Measurements from ENCODE around the gene VASP. TPM values are rescaled to one million over a fixed set of nuclear protein-coding genes. Genes with fewer than 3 reads are reported as not detected.

Gene VASP
- total and polyA plus RNA-seq, 2 donors: 61.2 to 138 TPM

DNA sequence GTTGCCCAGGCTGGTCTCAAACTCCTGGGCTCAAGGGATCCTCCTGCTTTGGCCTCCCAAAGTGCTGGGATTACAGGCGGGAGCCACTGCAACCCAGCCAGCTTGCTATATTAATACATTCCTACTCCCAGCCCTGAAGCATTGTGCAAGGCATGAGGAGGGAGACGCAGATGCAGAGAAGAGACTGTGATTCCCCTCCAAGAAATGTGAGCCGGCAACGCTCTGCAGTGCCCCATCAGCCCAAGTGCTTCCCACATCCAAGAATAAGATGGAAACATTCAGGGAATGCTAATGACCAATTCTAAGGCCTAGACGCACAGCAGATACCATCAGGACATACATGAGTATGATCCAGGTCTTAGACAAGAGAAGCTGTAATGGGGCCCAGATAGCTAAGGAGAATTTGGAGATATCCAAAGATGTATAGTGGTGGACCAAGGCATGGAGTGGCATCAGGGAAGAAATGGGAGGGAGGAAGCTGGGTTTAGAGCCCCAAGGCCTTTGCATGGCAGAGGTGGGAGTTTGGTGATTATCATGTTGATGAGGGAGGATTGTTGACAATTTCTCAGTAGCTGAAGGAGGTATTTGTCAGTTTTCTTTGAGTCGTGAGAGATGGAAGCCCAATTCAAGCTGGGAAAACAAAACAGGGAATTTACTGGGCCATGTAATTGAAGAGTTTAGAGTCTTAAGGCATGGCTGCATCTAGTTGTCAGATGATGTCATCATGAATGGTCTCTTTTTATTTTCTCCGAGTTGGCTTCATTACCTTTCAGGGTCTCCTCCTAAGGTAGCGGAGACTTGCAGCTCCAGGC is 6.2 kb upstream of the VASP start:
- 94% methylated on average over 8 of the region's 8 CpGs for WGBS
- no peak overlapping the region for H3K27ac ChIP-seq (ENCODE audit: low read depth in 1 of 2, low read length in 1 of 2)
- no peaks in the 10 kb centered on the region for H3K36me3 ChIP-seq (ENCODE audit: control insufficient read depth in 2 of 2, insufficient read depth in 2 of 2, low read length in 1 of 2)
- H3K4me3 ChIP-seq (ENCODE audit: low read length in 2 of 2): no peak overlapping the region
- H3K27me3 ChIP-seq (ENCODE audit: control insufficient read depth in 2 of 2, insufficient read depth in 1 of 2, low read length in 1 of 2): peaks cover 18 to 43% of the 10 kb centered on the region in 2 donors
- DNase-seq (ENCODE audit: low read depth in 6 of 9, low spot score in 9 of 9): no peak
- H3K9me3 ChIP-seq (ENCODE audit: control insufficient read depth in 2 of 2, insufficient read depth in 1 of 2, low read length in 1 of 2): peaks cover 0 to 12% of the 10 kb centered on the region in 2 donors
- peaks cover 15 to 45% of the 10 kb centered on the region in 2 donors for H3K4me1 ChIP-seq (ENCODE audit: control insufficient read depth in 2 of 2, insufficient read depth in 2 of 2, low read length in 2 of 2)

DNA sequence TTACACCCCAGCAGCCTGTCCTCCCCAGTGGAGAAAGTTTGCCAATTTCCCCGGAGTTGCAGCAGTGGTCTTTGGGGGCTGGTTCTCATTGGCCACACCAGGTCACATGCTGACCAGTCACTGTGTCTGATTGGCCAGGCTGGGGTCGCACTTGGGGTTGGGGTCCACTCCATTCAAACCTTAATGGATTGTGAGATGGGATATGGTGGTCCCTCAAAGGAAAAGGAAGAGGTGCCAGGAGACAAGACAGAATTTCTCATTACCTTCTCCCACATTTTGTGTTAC is 5.6 kb upstream of the VASP start:
- no peak for DNase-seq (ENCODE audit: low read depth in 6 of 9, low spot score in 9 of 9)
- Histone ChIP-seq H3K9me3 (ENCODE audit: control insufficient read depth in 2 of 2, insufficient read depth in 1 of 2, low read length in 1 of 2) (peaks cover 0 to 7% of the 10 kb centered on the region in 2 donors), H3K27ac (ENCODE audit: low read depth in 1 of 2, low read length in 1 of 2) (no peak overlapping the region), H3K4me1 (ENCODE audit: control insufficient read depth in 2 of 2, insufficient read depth in 2 of 2, low read length in 2 of 2) (peaks cover 13 to 43% of the 10 kb centered on the region in 2 donors), H3K4me3 (ENCODE audit: low read length in 2 of 2) (no peak overlapping the region), H3K27me3 (ENCODE audit: control insufficient read depth in 2 of 2, insufficient read depth in 1 of 2, low read length in 1 of 2) (peaks cover 12 to 38% of the 10 kb centered on the region in 2 donors), H3K36me3 (ENCODE audit: control insufficient read depth in 2 of 2, insufficient read depth in 2 of 2, low read length in 1 of 2) (no peaks in the 10 kb centered on the region)
- 96% methylated on average over 2 of the region's 2 CpGs for WGBS

DNA sequence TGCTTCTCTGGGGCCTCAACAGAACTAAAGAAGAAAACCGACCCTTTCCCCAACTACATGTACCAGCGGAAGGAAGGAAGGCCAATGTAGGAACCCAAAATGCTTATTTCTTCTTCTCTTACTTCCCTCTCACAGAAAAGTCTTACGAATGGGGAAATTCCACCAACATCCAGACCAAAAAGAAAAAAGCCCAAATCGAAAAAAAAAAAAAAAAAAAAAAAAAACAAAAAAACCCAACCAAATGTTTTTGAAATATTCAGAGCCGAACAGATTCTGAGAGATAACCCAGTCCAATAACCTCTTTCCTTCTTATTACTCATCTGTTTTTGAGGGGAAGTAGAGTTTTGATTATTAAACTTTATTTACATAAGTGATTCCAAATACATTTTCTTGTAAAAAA is 5.2 kb upstream of the VASP start:
- H3K27me3 ChIP-seq (ENCODE audit: control insufficient read depth in 2 of 2, insufficient read depth in 1 of 2, low read length in 1 of 2): peaks cover 12 to 35% of the 10 kb centered on the region in 2 donors
- no peak overlapping the region for H3K27ac ChIP-seq (ENCODE audit: low read depth in 1 of 2, low read length in 1 of 2)
- DNase-seq (ENCODE audit: low read depth in 6 of 9, low spot score in 9 of 9): no peak
- H3K36me3 ChIP-seq (ENCODE audit: control insufficient read depth in 2 of 2, insufficient read depth in 2 of 2, low read length in 1 of 2): no peaks in the 10 kb centered on the region
- no peak overlapping the region for H3K4me3 ChIP-seq (ENCODE audit: low read length in 2 of 2)
- H3K9me3 ChIP-seq (ENCODE audit: control insufficient read depth in 2 of 2, insufficient read depth in 1 of 2, low read length in 1 of 2): peaks cover 0 to 7% of the 10 kb centered on the region in 2 donors
- peaks cover 13 to 40% of the 10 kb centered on the region in 2 donors for H3K4me1 ChIP-seq (ENCODE audit: control insufficient read depth in 2 of 2, insufficient read depth in 2 of 2, low read length in 2 of 2)
- WGBS: 77% methylated on average over 5 of the region's 5 CpGs

DNA sequence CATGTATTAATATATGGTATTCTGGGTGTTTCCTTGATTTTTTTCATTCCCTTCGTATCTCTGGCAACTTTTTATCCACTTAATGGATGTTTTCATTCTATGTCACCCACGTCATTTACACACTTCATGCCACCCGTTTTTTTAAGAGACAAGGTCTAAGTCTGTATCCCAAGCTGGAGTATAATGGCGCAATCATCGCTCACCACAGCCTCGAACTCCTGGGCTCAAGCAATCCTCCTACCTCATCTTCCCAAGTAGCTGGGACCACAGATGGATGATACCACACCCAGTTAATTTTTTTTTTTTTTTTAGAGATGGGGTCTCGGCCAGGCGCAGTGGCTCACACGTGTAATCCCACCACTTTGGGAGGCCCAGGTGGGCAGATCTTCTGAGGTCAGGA is 3.4 kb upstream of the VASP start:
- H3K9me3 ChIP-seq (ENCODE audit: control insufficient read depth in 2 of 2, insufficient read depth in 1 of 2, low read length in 1 of 2): peaks cover 0 to 11% of the 10 kb centered on the region in 2 donors
- H3K27ac ChIP-seq (ENCODE audit: low read depth in 1 of 2, low read length in 1 of 2): no peak overlapping the region
- no peak for DNase-seq (ENCODE audit: low read depth in 6 of 9, low spot score in 9 of 9)
- H3K4me1 ChIP-seq (ENCODE audit: control insufficient read depth in 2 of 2, insufficient read depth in 2 of 2, low read length in 2 of 2): peaks cover 15 to 34% of the 10 kb centered on the region in 2 donors
- H3K4me3 ChIP-seq (ENCODE audit: low read length in 2 of 2): no peak overlapping the region
- WGBS: 97% methylated on average over 9 of the region's 9 CpGs
- no peaks in the 10 kb centered on the region for H3K36me3 ChIP-seq (ENCODE audit: control insufficient read depth in 2 of 2, insufficient read depth in 2 of 2, low read length in 1 of 2)
- peaks cover 10 to 17% of the 10 kb centered on the region in 2 donors for H3K27me3 ChIP-seq (ENCODE audit: control insufficient read depth in 2 of 2, insufficient read depth in 1 of 2, low read length in 1 of 2)

DNA sequence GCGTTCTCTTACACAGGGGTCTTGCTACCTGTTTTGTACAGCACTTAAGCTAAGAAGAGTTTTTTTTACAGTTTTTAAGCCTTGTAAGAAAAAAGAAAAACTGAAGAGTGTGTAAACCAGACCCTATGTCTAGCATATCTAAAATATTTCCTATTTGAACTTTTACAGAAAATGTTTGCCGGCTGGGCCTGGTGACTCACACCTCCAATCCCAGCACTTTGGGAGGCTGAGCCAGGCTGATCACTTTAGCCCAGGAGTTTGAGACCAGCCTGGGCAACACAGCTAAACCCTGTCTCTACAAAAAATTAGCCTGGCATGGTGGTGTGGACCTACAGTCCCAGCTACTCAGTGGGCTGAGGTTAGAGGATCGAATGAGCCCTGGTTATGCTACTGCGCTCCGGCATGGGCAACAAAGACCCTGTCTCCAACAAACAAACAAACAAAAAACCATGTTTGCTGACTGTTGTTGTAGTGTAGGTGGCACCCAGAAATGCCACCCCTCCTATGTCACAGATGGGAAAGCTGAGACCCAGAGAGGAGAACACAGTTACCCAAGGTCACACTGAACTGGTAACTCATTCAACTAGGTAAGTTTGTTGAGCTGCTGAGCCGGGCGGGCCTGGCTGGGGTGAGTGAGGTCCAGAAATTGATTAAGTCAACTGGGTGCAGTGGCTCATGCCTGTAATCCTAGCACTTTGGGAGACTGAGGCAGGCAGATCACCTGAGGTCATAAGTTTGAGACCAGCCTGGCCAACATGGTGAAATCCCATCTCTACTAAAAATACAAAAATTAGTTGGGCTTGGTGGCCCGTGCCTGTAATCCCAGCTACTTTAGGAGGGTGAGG is 1.9 kb upstream of the VASP start:
- Histone ChIP-seq H3K27me3 (ENCODE audit: control insufficient read depth in 2 of 2, insufficient read depth in 1 of 2, low read length in 1 of 2) (peaks cover 0 to 3% of the 10 kb centered on the region in 2 donors), H3K27ac (ENCODE audit: low read depth in 1 of 2, low read length in 1 of 2) (no peak overlapping the region), H3K4me3 (ENCODE audit: low read length in 2 of 2) (no peak overlapping the region), H3K4me1 (ENCODE audit: control insufficient read depth in 2 of 2, insufficient read depth in 2 of 2, low read length in 2 of 2) (peaks cover 13 to 30% of the 10 kb centered on the region in 2 donors), H3K9me3 (ENCODE audit: control insufficient read depth in 2 of 2, insufficient read depth in 1 of 2, low read length in 1 of 2) (peaks cover 0 to 4% of the 10 kb centered on the region in 2 donors), H3K36me3 (ENCODE audit: control insufficient read depth in 2 of 2, insufficient read depth in 2 of 2, low read length in 1 of 2) (no peaks in the 10 kb centered on the region)
- 94% methylated on average over 8 of the region's 8 CpGs for WGBS
- DNase-seq (ENCODE audit: low read depth in 6 of 9, low spot score in 9 of 9): no peak

DNA sequence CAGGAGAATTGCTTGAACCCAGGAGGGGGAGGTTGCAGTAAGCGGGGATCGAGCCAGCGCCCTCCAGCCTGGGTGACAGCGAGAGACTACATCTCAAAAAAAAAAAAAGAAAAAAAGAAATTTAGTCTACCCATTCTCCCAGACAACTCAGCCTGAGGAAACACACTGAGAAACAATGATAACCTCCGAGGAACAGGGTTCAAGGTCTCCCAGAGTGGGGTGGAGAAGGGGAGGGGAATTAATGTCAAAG is 1.4 kb upstream of the VASP start:
- H3K4me1 ChIP-seq (ENCODE audit: control insufficient read depth in 2 of 2, insufficient read depth in 2 of 2, low read length in 2 of 2): peaks cover 13 to 30% of the 10 kb centered on the region in 2 donors
- WGBS: 91% methylated on average over 5 of the region's 5 CpGs

DNA sequence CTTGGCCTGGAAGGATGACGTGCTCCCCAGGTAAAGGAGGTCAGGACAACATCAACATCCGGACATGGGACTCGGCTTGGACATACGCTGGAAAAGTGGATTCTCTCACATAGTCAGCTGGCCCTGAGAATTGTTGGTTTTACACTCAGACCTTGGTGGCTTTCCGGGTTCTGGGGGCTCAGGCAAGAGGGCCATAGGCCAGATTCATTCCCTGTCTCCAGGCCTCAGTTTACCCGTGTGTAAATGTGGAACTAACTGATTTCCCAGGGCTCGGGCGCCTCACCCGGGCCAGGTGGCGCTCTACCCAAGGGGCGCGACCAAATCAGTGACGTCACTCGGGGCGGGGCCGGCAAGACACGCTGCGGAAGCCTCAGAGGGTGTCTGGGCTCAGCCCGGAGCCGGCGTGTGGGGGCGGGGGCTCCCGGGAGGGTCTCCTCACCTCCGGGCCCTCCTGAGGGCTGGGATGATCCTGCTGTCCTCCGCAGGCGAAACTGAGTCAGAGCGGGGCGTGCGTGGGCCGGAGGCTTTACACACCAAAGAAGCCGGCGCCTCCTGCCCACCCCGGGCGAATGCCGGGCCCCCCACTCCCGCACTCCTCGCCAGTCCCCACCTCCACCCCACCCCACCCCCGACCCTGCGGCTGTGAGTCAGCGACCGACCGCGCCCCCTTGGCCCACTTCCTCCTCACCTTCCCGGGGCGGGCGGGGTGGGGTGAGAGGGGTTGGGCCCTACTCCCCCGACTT is 862 bp upstream of the VASP start:
- WGBS: 3% methylated on average over 47 of the region's 47 CpGs
- peak overlapping the region; percentile 83 to 94 for H3K4me3 ChIP-seq (ENCODE audit: low read length in 2 of 2)

More for the DNA sequence above, 1.4 kb upstream of the VASP start:
- Histone ChIP-seq H3K27me3 (ENCODE audit: control insufficient read depth in 2 of 2, insufficient read depth in 1 of 2, low read length in 1 of 2) (peaks cover 0 to 2% of the 10 kb centered on the region in 2 donors), H3K4me3 (ENCODE audit: low read length in 2 of 2) (peak overlapping the region; percentile 83 to 94), H3K9me3 (ENCODE audit: control insufficient read depth in 2 of 2, insufficient read depth in 1 of 2, low read length in 1 of 2) (peaks cover 0 to 4% of the 10 kb centered on the region in 2 donors), H3K36me3 (ENCODE audit: control insufficient read depth in 2 of 2, insufficient read depth in 2 of 2, low read length in 1 of 2) (no peaks in the 10 kb centered on the region), H3K27ac (ENCODE audit: low read depth in 1 of 2, low read length in 1 of 2) (peak overlapping the region; percentile 96 to 98)
- no peak for DNase-seq (ENCODE audit: low read depth in 6 of 9, low spot score in 9 of 9)

DNA sequence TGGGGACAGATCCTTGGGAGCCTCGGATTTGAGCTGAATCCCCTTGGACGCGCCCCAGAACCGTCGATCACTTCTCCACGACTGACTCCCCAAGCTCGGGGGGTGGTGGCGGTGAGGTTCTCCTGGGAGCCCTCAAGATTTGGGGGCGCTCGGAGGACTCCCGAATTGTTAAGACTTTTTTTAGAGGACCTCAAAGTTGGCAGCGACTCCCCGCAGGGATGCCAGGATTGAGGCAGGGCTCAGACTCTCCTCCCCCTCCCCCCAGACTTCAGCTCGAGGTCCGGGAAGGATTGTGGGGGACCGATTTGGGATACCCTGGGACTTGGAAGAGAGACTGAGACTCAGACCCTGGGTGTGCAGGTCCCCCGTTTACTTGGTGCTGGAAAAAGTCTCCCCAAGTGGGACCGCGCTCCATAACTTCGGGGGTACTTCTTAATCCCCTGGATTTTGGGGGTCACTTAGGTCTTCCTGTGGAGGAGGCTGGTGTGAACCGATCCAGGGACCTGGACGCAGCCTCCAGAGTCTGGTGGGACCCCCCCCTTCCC is 665 bp downstream of the VASP start:
- Histone ChIP-seq H3K4me3 (ENCODE audit: low read length in 2 of 2) (peak overlapping the region; percentile 83 to 94), H3K4me1 (ENCODE audit: control insufficient read depth in 2 of 2, insufficient read depth in 2 of 2, low read length in 2 of 2) (peaks cover 13 to 30% of the 10 kb centered on the region in 2 donors), H3K27ac (ENCODE audit: low read depth in 1 of 2, low read length in 1 of 2) (peak overlapping the region; percentile 96 to 98), H3K36me3 (ENCODE audit: control insufficient read depth in 2 of 2, insufficient read depth in 2 of 2, low read length in 1 of 2) (peaks cover 0 to 2% of the 10 kb centered on the region in 2 donors), H3K9me3 (ENCODE audit: control insufficient read depth in 2 of 2, insufficient read depth in 1 of 2, low read length in 1 of 2) (peaks cover 0 to 4% of the 10 kb centered on the region in 2 donors), H3K27me3 (ENCODE audit: control insufficient read depth in 2 of 2, insufficient read depth in 1 of 2, low read length in 1 of 2) (no peaks in the 10 kb centered on the region)
- peak in 2 of 9 donors; percentile 10 to 31 for DNase-seq (ENCODE audit: low read depth in 6 of 9, low spot score in 9 of 9)
- under 1% methylated on average over 22 of the region's 22 CpGs for WGBS

More for the DNA sequence above, 862 bp upstream of the VASP start:
- H3K27ac ChIP-seq (ENCODE audit: low read depth in 1 of 2, low read length in 1 of 2): peak overlapping the region; percentile 96 to 98
- no peaks in the 10 kb centered on the region for H3K27me3 ChIP-seq (ENCODE audit: control insufficient read depth in 2 of 2, insufficient read depth in 1 of 2, low read length in 1 of 2)
- peaks cover 13 to 30% of the 10 kb centered on the region in 2 donors for H3K4me1 ChIP-seq (ENCODE audit: control insufficient read depth in 2 of 2, insufficient read depth in 2 of 2, low read length in 2 of 2)
- DNase-seq (ENCODE audit: low read depth in 6 of 9, low spot score in 9 of 9): peak; percentile 80 to 97 (median 94)
- peaks cover 0 to 4% of the 10 kb centered on the region in 2 donors for H3K9me3 ChIP-seq (ENCODE audit: control insufficient read depth in 2 of 2, insufficient read depth in 1 of 2, low read length in 1 of 2)
- no peaks in the 10 kb centered on the region for H3K36me3 ChIP-seq (ENCODE audit: control insufficient read depth in 2 of 2, insufficient read depth in 2 of 2, low read length in 1 of 2)
